HepG2 (cell line): Measurements from ENCODE around the gene ARHGEF26. TPM values are rescaled to one million over a fixed set of nuclear protein-coding genes. Genes with fewer than 3 reads are reported as not detected.

Experiments
- ATAC-seq: fragments of 200-7000 bp; cut with Tn5 transposase; 3 replicates; pipeline ENCODE4 v1.9.1; 2020; ENCODE audit warnings: mild to moderate bottlenecking, moderate library complexity
- BruUV-seq: library from RNA; stranded (reverse); fragments of 400-500 nt; replicated peaks from 2 replicates; lab custom pipeline; 2021; lab: Mats Ljungman, UMichigan
- CTCF ChIA-PET: fragments of 300-600 bp; formaldehyde crosslinking; extraction: SDS; loops from one replicate; lab custom pipeline; 2021; ENCODE audit warnings: low total read pairs, inconsistent platforms, low intra/inter-chr PET ratio; lab: Yijun Ruan, JAX
- POLR2A ChIA-PET: fragments of 350-600 bp; sonication (Branson Sonifier 250); formaldehyde crosslinking; loops from one replicate; lab custom pipeline; 2020; ENCODE audit warnings: antibody characterized with exemption, inconsistent platforms; lab: Yijun Ruan, JAX
- DNase-seq: peaks from one replicate; pipeline ENCODE4 v3.0.0-alpha.2; 2015; ENCODE audit warnings: low spot score
- FAIRE-seq: peaks from 3 replicates; lab custom pipeline; 2011; peaks lifted over from hg19 to GRCh38; lab: Jason Lieb, UNC
- H2AFZ ChIP-seq: one replicate; pipeline ENCODE4 v1.6.1; 2011; ENCODE audit warnings: low read length, inconsistent platforms
- H3K27ac ChIP-seq: fragments of 300-600 bp; 3 replicates; pipeline ENCODE4 v1.8.0; 2011; ENCODE audit warnings: mixed run types, mild to moderate bottlenecking, mixed read lengths, low read length, inconsistent platforms; ENCODE audit not compliant: insufficient read depth; ENCODE audit errors: extremely low read length
- H3K27me3 ChIP-seq, 2 experiments: fragments of 200-600 bp in 1 of 2; 2 replicates in 1 of 2; 3 replicates in 1 of 2; pipeline versions ENCODE4 v1.6.0 to v1.8.0; 2011; ENCODE audit warnings: low read length in 2 of 2, mild to moderate bottlenecking in 2 of 2, moderate library complexity in 2 of 2, inconsistent platforms in 1 of 2; ENCODE audit not compliant: insufficient read depth in 2 of 2, control insufficient read depth in 1 of 2
- H3K36me3 ChIP-seq, 2 experiments: fragments of 200-600 bp in 1 of 2; replicated peaks in 1 of 2; 2 replicates in 1 of 2; 3 replicates in 1 of 2; pipeline versions ENCODE4 v1.5.1 to v1.8.0; 2011; ENCODE audit warnings: low read length in 2 of 2, inconsistent platforms in 1 of 2; ENCODE audit not compliant: insufficient read depth in 2 of 2, control insufficient read depth in 1 of 2
- H3K4me1 ChIP-seq: 2 replicates; pipeline ENCODE4 v1.5.1; 2012; ENCODE audit warnings: low read length, inconsistent platforms; ENCODE audit not compliant: insufficient read depth
- H3K4me2 ChIP-seq: 2 replicates; pipeline ENCODE4 v1.6.0; 2011; ENCODE audit warnings: low read depth, low read length, inconsistent platforms
- H3K4me3 ChIP-seq, 3 experiments: fragments of 200-600 bp in 1 of 3; sonication (generic), shearing (Covaris generic) in 1 of 3; replicated peaks in 1 of 3; 2 replicates each; pipeline ENCODE4 v1.5.1; 2011 to 2016; ENCODE audit warnings: low read length in 3 of 3, inconsistent platforms in 2 of 3, low read depth in 2 of 3, mild to moderate bottlenecking in 2 of 3, control low read depth in 1 of 3, mixed read lengths in 1 of 3; ENCODE audit not compliant: insufficient read depth in 1 of 3
- H3K79me2 ChIP-seq: one replicate; pipeline ENCODE4 v1.6.1; 2011; ENCODE audit warnings: low read length, inconsistent platforms; ENCODE audit not compliant: insufficient read depth
- H3K9ac ChIP-seq: 2 replicates; pipeline ENCODE4 v1.6.0; 2011; ENCODE audit warnings: mild to moderate bottlenecking, low read depth, low read length, inconsistent platforms; ENCODE audit not compliant: insufficient read depth
- H3K9me3 ChIP-seq: 2 replicates; pipeline ENCODE4 v1.5.1; 2012; ENCODE audit warnings: mild to moderate bottlenecking, low read length
- H4K20me1 ChIP-seq: 2 replicates; pipeline ENCODE4 v1.6.0; 2011; ENCODE audit warnings: inconsistent platforms, mild to moderate bottlenecking, low read length, moderate library complexity; ENCODE audit not compliant: insufficient read depth
- ATF6 ChIP-seq: sonication (generic); formaldehyde crosslinking; conservative IDR thresholded peaks from 2 replicates; pipeline ENCODE4 v1.4.0; 2020; ENCODE audit warnings: missing genetic modification reagents
- NFRKB ChIP-seq: fragments of 450-650 bp; IDR thresholded peaks from 2 replicates; pipeline ENCODE4 v1.6.1; 2017
- ZMYM4 ChIP-seq: sonication (generic); formaldehyde crosslinking; IDR thresholded peaks from 2 replicates; pipeline ENCODE4 v1.8.1; 2023; ENCODE audit warnings: mild to moderate bottlenecking, missing genetic modification reagents
- ZNF234 ChIP-seq: sonication (generic); formaldehyde crosslinking; conservative IDR thresholded peaks from 2 replicates; pipeline ENCODE4 v1.5.1; 2020; ENCODE audit warnings: mild to moderate bottlenecking, missing genetic modification reagents
- ZNF572 ChIP-seq: sonication (generic); formaldehyde crosslinking; IDR thresholded peaks from 2 replicates; pipeline ENCODE4 v1.5.1; 2020; ENCODE audit warnings: mild to moderate bottlenecking, missing genetic modification reagents
- ZNF614 ChIP-seq: IDR thresholded peaks from 2 replicates; pipeline ENCODE4 v1.6.1; 2018; ENCODE audit warnings: missing biosample characterization, missing genetic modification reagents, inconsistent platforms, borderline replicate concordance
- ZSCAN22 ChIP-seq: sonication (generic); formaldehyde crosslinking; IDR thresholded peaks from 2 replicates; pipeline ENCODE4 v1.4.0; 2020; ENCODE audit warnings: mild to moderate bottlenecking, missing genetic modification reagents
- WGBS: methylation state at CpG from one replicate; pipeline ENCODE4 v1.1.6; 2017; ENCODE audit warnings: low lambda C conversion rate; 5-methylcytosine and 5-hydroxymethylcytosine counted together
- in situ Hi-C: cut with HindIII; loops from 2 replicates; pipeline ENCODE4 v1.10.0; 2017; ENCODE audit warnings: low pct_unique_long_range_greater_than_20kb; ENCODE audit not compliant: extremely low pct_ligation_motif_present
- intact Hi-C: fragments of 100-400 bp; cut with micrococcal nuclease; formaldehyde crosslinking; loops from one replicate; pipeline ENCODE4 v1.10.0; 2022; ENCODE audit not compliant: unreplicated experiment
- polyA plus RNA-seq, 8 experiments: library from polyadenylated mRNA; depleted of rRNA in 3 of 8; stranded (reverse) in 7 of 8; unstranded in 1 of 8; fragments of >200 nt; fragmentation: Illumina TruSeq in 4 of 8; extraction: Trizol in 4 of 8; gene quantifications; 2 replicates each; pipeline versions ENCODE4 v1.2.1 to v1.2.3, GENCODE V29; 2011 to 2016; ENCODE audit warnings: low read depth in 4 of 8, missing spikeins in 1 of 8, mixed read lengths in 1 of 8; ENCODE audit not compliant: insufficient read depth in 1 of 8
- total RNA-seq, 5 experiments: library from RNA; depleted of rRNA; stranded (reverse); fragments of >200 nt; fragmentation: Illumina TruSeq; extraction: Trizol; gene quantifications; 2 replicates each; pipeline ENCODE4 v1.2.3, GENCODE V29; 2016; ENCODE audit warnings: low read depth in 1 of 5
- TF ChIP-seq, protein P1 (sequence below): sonication (generic); formaldehyde crosslinking; IDR thresholded peaks from 2 replicates; pipeline ENCODE4 v1.4.0; 2020; ENCODE audit warnings: mild to moderate bottlenecking, missing genetic modification reagents

The ARHGEF26 gene
- total and polyA plus RNA-seq, 2 of the 13 experiments (the other 11 are each of a cell fraction or from before 2014, with no cell fraction given) = 0.74 to 6.1 TPM

GRCh38 chr3:154214306-154214705 is 93.1 kb downstream of the ARHGEF26 start:
- POLR2A ChIA-PET = no interaction called here
- Histone ChIP-seq H3K9me3 (no peaks in the 10 kb centered on the region), H4K20me1 (no peaks in the 10 kb centered on the region), H3K79me2 (no peaks in the 10 kb centered on the region), H3K27ac (no peak overlapping the region), H3K36me3 (no peaks in the 10 kb centered on the region), H3K4me1 (no peaks in the 10 kb centered on the region), H2AFZ (no peak overlapping the region), H3K4me3 (no peak overlapping the region), H3K9ac (no peak overlapping the region), H3K27me3 (no peaks in the 10 kb centered on the region), H3K4me2 (no peak overlapping the region)
- CTCF ChIA-PET = no interaction called here
- in situ Hi-C loops = no loop called here
- TF ChIP-seq ZNF234 (CRISPR knock-in tag) = no peak
- TF ChIP-seq, protein P1, sequence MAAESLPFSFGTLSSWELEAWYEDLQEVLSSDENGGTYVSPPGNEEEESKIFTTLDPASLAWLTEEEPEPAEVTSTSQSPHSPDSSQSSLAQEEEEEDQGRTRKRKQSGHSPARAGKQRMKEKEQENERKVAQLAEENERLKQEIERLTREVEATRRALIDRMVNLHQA (CRISPR knock-in tag) = no peak
- no peak for TF ChIP-seq ZMYM4 (CRISPR knock-in tag)
- TF ChIP-seq ZNF572 (CRISPR knock-in tag) = no peak
- FAIRE-seq (no peak), ATAC-seq (no peak), DNase-seq (no peak)
- WGBS = 96% methylated on average over 2 of the region's 2 CpGs
- BruUV-seq = no TSS peak
- intact Hi-C loops = no loop called here

DNA sequence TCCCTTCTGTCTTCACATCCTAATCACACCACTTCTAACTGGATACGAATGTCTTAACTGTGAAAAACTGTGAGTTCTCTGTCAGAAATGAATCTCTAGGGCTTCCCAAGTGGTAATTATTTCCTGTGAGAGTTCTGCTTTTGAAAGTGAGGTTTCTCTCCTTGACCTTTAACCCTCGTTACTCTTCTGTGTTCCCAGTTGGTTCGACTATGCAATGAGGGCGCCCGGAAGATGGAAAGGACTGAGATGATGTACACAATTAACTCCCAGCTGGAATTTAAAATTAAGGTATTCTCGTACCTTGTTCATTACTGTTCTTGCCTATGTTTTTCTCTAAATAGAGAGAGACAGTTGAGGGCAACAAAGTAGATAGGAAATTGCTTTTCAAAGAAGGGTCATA is 96.5 kb downstream of the ARHGEF26 start:
- Histone ChIP-seq H3K9me3 (no peaks in the 10 kb centered on the region), H4K20me1 (no peaks in the 10 kb centered on the region), H3K4me3 (no peak overlapping the region), H3K79me2 (no peaks in the 10 kb centered on the region), H3K4me2 (no peak overlapping the region), H3K9ac (no peak overlapping the region), H3K27me3 (no peaks in the 10 kb centered on the region), H3K36me3 (no peaks in the 10 kb centered on the region), H3K4me1 (peaks cover 11% of the 10 kb centered on the region), H3K27ac (no peak overlapping the region), H2AFZ (no peak overlapping the region)
- FAIRE-seq = no peak
- TF ChIP-seq ZNF614 (CRISPR knock-in tag) (no peak), ATF6 (CRISPR knock-in tag) (no peak), NFRKB (no peak), ZSCAN22 (CRISPR knock-in tag) (no peak)
- WGBS = 56% methylated on average over 6 of the region's 6 CpGs
- ChIA-PET POLR2A (no interaction called here), CTCF (no interaction called here)
- ATAC-seq = no peak
- intact Hi-C loops = no loop called here
- BruUV-seq = no TSS peak
- in situ Hi-C loops = no loop called here
- no peak for DNase-seq
